Activated CD4-positive, alpha-beta T cell treated with anti-CD3 and anti-CD28 coated beads, Interleukin-2, amount 50 U/mL, for 48 hours (primary cell): ENCODE measurements around the gene NKD2.

Source experiments
- DNase-seq, 2 experiments: peaks; one replicate each; pipeline ENCODE4 v3.0.0-alpha.2; 2020

The NKD2 gene

DNA sequence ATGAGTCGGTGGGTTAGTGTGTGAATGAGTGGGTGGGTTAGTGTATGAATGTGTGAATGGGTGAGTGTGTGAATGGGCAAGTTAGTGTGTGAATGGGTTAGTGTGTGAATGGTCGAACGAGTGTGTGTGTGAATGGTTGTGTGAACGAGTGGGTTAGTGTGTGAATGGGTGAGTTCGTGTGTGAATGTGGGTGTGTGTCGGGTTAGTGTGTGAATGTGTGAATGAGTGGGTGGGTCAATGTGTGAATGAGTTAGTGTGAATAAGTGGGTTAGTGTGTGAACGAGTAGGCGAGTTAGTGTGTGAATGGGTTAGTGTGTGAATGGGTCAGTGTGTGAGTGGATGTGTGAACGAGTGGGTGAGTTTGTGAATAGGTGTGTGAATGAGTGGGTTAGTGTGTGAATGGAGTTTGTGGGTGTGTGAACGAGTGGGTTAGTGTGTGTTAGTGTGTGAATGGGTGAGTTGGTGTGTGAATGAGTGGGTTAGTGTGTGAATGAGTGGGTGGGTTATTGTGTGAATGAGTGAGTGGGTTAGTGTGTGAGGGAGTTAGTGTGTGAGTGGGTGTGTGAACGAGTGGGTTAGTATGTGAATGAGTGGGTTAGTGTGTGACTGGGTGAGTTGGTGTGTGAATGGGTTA, 38.8 kb downstream of the NKD2 start:
- DNase-seq, result no peak

- no peak for DNase-seq
Measured at GRCh38 chr5:1048162-1048721, 39.6 kb downstream of the NKD2 start.

DNA sequence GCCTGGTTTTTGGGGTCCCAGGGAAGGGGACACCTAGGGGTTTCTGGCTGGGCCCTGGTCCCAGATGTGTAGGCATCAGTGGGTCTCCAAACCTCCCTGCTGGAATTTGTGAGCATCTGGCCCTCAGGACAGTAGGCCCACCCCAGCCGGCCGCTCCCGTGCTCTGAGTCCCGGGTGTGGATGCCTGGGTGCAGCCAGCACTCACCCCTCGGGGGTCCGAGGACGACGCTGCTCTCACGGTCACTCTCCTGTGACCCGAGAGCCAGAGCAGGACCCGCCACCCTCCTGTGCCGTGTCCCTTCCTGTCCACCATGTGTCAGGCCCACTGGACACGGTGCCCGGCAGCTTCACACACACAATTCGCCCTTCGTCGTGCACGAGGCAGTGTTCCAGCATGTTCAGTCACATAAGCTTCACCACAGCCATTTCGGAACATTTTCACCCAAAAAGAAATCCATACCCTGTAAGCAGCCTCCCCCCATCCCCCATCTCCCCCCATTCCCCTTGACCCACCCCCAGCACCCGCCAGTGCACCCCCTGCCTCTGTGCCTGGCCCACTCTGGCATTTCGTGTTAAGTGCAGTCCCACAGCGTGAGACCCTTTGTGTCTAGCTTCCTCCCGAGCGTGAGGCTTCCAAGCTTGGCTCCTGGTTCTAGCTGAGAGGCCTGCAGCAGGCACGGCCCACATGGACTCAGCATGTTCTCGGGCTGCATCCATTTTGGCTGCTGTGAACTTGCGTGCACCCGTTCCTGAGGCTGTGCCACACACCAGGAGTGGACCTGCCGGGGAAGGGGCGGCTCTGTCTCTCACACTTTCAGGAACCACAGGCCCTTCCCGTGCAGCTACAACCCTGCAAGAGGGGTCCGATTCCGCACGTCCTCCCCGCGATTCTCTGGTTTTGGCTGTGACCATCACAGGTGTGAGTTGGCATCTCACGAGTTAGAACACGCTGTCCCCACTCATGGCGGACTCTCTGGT, 40.5 kb downstream of the NKD2 start:
- DNase-seq, result no peak

- DNase-seq, result no peak
Measured at GRCh38 chr5:1050423-1051365, 42.1 kb downstream of the NKD2 start.

DNA sequence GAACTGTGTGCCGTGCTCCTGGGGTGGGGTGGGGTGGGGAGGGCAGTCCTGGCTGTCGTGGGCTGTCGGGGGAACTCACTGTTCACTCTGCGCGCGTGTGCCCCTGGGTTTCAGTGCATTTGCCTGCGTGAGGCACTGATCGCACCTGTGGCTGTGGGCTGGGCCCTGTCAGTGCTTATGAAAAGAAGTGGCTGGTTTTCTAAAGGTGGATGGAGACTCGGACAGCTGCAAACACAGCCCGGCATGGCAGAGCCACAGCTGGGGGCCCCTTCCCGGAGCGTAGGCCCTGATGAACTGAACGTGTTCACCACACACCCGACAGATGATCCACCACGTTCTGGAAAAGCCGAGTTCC, 42.7 kb downstream of the NKD2 start:
- DNase-seq, result no peak

- DNase-seq, result no peak
Measured at GRCh38 chr5:1052076-1052475, 43.5 kb downstream of the NKD2 start.

GRCh38 chr5:1052641-1053390, 44.2 kb downstream of the NKD2 start:
- no peak for DNase-seq

GRCh38 chr5:1053391-1054017, 44.9 kb downstream of the NKD2 start:
- no peak for DNase-seq

GRCh38 chr5:1054018-1054798, 45.6 kb downstream of the NKD2 start:
- DNase-seq, result no peak

- DNase-seq, result no peak
Measured at GRCh38 chr5:1054799-1055775, 46.5 kb downstream of the NKD2 start.

GRCh38 chr5:1055896-1056610, 47.5 kb downstream of the NKD2 start:
- DNase-seq, result no peak

DNA sequence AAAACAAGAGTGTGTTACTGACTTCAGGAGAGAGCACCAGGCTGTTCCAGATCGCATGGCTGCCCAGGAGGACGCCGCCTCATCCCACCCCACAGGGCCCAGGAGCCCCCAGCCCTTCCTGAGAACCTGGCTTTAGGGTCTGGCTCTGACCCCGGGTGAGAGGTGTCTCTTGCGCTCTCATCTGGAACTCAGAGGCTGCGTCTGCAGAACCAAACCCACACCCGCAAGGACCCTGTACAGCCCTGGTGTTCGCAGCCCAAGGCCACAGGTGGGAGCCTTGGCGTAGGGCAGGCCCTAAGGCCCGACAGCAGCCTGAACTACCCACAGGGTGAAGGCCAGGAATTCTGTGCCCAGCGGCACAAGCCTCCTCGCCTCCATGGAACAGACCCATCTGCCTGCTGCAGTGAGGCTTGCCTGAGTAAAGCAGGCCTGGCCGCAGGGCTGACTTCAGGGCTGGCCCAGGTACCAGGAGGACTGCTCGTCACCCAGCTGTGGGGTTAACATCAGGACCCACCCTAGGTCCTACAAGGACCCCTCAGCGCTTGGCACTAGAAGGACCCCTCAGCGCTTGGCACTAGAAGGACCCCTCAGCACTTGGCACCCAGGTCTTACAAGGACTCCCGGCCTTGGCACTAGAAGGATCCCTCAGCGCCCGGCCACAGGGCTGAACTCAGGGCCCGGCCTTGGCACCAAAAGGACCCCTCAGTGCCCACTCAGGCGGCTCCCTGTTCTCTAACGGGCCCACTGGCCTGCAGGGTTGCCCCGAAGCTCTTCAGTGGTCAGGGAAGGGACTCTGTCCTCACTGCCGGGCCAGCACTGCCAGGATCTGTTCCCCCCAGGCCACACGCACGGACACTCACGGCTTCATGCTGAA, 48.2 kb downstream of the NKD2 start:
- no peak for DNase-seq

GRCh38 chr5:1057485-1058082, 49.0 kb downstream of the NKD2 start:
- no peak for DNase-seq

- DNase-seq, result no peak
Measured at GRCh38 chr5:1058083-1058945, 49.7 kb downstream of the NKD2 start.

DNA sequence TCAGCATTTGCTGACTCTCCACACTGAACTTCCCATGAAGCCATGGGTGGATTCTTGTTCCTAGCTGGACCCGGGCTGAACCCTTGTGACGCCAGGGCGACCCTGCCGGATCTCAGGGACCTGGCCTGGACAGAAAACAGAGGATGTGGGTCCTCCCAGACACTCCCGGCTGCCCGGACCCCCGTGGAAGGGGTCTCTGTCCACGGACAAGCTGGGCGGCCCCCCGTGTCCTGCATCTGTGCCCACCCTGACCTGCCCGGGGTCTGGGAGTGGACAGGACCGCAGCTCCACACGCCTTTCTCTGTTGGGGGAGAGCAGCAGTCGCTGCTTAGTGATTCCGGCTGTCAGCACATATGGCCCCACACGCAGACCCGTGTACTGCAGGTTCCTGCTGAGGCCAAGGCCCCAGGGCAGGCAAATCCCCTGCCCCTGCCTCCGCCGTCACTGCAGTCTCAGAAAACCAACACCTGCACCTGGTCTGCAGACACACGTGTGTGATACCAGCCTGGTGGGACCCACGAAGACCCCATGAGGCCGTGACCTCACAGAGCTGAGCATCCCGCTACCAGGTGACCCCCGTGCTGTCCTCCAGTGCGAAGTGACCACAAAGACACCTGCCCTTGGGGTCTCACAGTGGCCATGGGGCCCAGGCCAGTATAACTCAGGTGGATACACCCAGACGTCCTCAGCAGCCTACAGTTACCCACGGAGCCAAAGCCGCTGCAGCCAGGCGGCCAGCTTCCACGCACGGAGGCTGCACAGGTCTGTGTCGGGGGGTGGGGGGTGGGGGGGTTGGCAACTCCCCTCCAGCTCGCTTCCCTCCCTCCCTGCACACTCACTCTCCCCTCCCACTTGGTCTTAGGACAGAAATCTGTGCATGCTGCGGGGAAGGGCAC, 50.6 kb downstream of the NKD2 start:
- no peak for DNase-seq
